ENCODE results near the gene CLIP1.
"Not testable (repeated sequence)": the region's sequence is repeated elsewhere in the genome, so short reads cannot be mapped to it uniquely, and the experiment has no call there.

Gene CLIP1

GRCh38 chr12:122421821-122422729 is at the start of gene CLIP1:
Gene CLIP1, minus strand, starts transcription at chr12:122422669. Its CDS starts 42,217 bp downstream, at chr12:122380452.
- DNase-seq = peak; percentile 73 to 78

- DNase-seq = peak in 1 of 2 experiments; percentile 9
Observed at GRCh38 chr12:122471324-122472226, 49.1 kb upstream of the CLIP1 start.

GRCh38 chr12:122470576-122470975 is 48.1 kb upstream of the CLIP1 start:
- peak in 1 of 2 experiments; percentile 13 for DNase-seq

- not testable (repeated sequence) for DNase-seq
Observed at GRCh38 chr12:122469856-122470255, 47.4 kb upstream of the CLIP1 start.

- DNase-seq = peak in 1 of 2 experiments; percentile 3
Observed at GRCh38 chr12:122467983-122468382, 45.5 kb upstream of the CLIP1 start.

GRCh38 chr12:122464317-122465042 is 42.0 kb upstream of the CLIP1 start:
- peak in 1 of 2 experiments; percentile 3 for DNase-seq

GRCh38 chr12:122460641-122461040 is 38.2 kb upstream of the CLIP1 start:
- DNase-seq = no peak

GRCh38 chr12:122460061-122460460 is 37.6 kb upstream of the CLIP1 start:
- DNase-seq = no peak

GRCh38 chr12:122459211-122459610 is 36.7 kb upstream of the CLIP1 start:
- no peak for DNase-seq

- DNase-seq = no peak
Observed at GRCh38 chr12:122458105-122459035, 35.9 kb upstream of the CLIP1 start.

GRCh38 chr12:122457627-122458026 is 35.2 kb upstream of the CLIP1 start:
- no peak for DNase-seq

GRCh38 chr12:122454739-122455138 is 32.3 kb upstream of the CLIP1 start:
- DNase-seq = no peak

GRCh38 chr12:122454250-122454721 is 31.8 kb upstream of the CLIP1 start:
- no peak for DNase-seq

- DNase-seq = peak; percentile 44 to 45
Observed at GRCh38 chr12:122452701-122453285, 30.3 kb upstream of the CLIP1 start.

GRCh38 chr12:122449317-122449716 is 26.8 kb upstream of the CLIP1 start:
- peak in 1 of 2 experiments; percentile 24 for DNase-seq

- DNase-seq = not testable (repeated sequence)
Observed at GRCh38 chr12:122447825-122448224, 25.4 kb upstream of the CLIP1 start.

GRCh38 chr12:122446390-122446789 is 23.9 kb upstream of the CLIP1 start:
- DNase-seq = not testable (repeated sequence)

- not testable (repeated sequence) for DNase-seq
Observed at GRCh38 chr12:122444071-122444470, 21.6 kb upstream of the CLIP1 start.

- DNase-seq = not testable (repeated sequence)
Observed at GRCh38 chr12:122438822-122439221, 16.4 kb upstream of the CLIP1 start.

GRCh38 chr12:122437656-122438121 is 15.2 kb upstream of the CLIP1 start:
- no peak for DNase-seq

GRCh38 chr12:122435186-122435585 is 12.7 kb upstream of the CLIP1 start:
- DNase-seq = no peak
